ENCODE measurements around the gene RFPL1.
"Not testable (repeated sequence)": the region's sequence is repeated elsewhere in the genome, so short reads cannot be mapped to it uniquely, and the experiment has no call there.

Gene RFPL1

DNA sequence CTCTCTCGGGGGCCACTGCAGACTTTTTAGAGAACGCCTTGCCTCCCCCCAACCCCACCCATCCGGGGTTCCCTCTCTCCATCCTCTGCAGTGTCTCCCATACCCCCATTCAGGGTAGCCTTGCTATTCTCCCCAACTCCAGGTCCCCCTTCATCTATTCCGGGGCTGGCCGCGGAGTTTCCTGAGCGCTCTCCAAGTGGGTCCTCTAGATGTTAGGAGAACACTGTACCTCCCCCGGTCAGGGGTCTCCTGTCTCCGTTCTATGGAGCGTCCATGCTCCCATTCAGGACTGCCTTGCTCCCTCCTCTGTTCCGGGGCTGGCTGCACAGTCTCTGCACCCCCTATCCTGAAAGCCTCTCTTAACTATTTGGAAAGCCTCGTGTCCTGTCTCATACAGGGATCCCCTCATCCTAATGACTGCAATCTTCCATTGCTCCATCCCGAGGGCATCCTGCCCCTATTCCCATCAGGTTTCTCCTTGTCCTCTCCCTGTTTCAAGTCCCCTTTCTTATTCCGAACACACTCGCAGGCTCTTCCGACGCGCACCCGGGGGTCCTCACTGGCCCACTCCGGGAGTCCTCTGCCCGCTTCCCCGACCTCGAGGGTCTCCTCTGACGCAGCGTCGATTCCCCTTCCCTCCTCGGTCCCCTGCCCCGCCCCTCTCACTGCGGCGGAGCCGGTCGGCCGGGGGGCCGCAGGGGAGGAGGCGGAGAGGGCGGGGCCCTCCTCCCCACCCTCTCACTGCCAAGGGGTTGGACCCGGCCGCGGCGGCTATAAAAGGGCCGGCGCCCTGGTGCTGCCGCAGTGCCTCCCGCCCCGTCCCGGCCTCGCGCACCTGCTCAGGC is 41.3 kb downstream of the RFPL1 start, which contains the start of gene NEFH:
Gene NEFH (plus strand): TSS at position 802 of the 845 bp plus-strand sequence. CDS start 45 bp downstream, outside the sequence.
- DNase-seq = no peak

DNA sequence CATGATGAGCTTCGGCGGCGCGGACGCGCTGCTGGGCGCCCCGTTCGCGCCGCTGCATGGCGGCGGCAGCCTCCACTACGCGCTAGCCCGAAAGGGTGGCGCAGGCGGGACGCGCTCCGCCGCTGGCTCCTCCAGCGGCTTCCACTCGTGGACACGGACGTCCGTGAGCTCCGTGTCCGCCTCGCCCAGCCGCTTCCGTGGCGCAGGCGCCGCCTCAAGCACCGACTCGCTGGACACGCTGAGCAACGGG is 41.8 kb downstream of the RFPL1 start:
- DNase-seq = no peak

DNA sequence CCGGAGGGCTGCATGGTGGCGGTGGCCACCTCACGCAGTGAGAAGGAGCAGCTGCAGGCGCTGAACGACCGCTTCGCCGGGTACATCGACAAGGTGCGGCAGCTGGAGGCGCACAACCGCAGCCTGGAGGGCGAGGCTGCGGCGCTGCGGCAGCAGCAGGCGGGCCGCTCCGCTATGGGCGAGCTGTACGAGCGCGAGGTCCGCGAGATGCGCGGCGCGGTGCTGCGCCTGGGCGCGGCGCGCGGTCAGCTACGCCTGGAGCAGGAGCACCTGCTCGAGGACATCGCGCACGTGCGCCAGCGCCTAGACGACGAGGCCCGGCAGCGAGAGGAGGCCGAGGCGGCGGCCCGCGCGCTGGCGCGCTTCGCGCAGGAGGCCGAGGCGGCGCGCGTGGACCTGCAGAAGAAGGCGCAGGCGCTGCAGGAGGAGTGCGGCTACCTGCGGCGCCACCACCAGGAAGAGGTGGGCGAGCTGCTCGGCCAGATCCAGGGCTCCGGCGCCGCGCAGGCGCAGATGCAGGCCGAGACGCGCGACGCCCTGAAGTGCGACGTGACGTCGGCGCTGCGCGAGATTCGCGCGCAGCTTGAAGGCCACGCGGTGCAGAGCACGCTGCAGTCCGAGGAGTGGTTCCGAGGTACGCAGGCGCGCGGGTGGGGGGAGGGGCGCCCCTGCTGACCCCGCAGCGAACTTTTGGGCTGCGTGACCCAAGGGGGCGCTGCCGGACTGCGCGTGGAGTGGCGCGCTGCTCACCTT is 42.3 kb downstream of the RFPL1 start:
- peak; percentile 79 for DNase-seq

DNA sequence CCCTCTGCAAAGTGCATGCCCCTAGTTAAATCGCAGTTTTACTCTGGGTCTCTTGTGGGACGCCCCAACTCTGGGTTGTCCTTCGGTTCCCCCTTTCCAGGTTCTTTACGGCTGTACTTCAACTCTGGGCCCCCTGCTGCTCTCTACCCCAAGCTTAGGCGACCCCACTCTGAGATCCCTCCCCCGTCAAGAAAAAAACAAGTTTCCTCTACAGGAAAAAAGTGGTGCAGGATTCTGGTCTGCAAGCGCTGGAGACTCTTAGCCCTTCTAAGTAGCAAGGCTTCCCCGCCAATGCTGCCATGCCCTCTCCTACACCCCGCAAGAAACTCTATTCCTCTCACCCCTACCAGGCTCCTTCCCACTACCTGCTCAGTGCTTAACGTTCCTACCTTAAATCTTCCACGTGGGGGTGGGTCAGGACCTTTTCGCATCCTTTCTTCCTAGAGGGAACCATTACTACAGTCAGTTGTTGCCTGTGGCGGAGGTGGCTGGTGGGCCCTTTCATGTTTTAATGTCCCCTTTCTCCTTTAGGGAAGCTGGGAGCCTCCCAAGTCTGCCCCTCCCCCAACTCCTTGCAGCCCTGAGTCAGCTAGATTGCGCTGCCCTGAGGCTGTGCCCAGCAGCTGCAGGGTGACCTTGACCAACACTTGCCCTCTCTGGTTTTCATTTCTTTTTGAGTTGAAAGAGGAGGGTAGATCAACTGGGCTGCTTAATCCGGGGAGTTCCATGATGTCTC is 43.0 kb downstream of the RFPL1 start:
- no peak for DNase-seq

DNA sequence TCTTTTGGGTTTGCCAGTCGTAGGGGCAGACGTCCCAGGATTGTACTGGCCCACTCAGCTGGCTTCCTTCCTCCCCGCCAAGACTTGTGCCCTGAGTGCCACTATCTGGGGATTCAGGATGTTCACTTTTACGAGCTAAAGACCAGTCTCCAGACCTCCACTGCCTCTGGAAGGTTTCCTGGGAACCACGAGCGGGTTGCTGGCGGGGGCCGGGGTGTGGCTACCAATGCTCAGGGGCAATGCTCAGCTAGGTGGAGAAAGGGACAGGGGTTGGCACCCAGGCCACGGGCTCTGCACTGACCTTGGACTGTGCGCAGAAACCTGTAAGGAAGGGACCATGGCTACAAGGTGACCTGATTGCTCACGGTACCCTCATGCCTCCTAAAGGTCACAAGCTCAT is 43.9 kb downstream of the RFPL1 start:
- no peak for DNase-seq

DNA sequence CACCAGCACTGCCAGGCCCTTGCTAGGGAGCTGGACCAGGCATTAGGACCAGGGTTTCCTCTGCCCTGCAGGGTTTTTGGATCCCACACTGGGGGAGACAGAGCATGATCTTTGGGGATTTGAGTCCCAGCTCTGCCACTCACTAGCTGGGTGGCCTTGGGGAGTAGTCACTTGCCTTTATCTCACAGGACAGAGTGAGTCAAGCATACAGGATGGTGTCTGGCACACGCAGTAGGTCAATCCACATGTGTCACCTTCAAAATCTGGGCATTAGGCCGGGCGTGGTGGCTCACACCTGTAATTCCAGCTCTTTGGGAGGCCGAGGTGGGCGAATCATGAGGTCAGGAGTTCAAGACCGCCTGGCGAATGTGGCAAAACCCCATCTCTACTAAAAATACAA is 44.3 kb downstream of the RFPL1 start:
- no peak for DNase-seq

DNA sequence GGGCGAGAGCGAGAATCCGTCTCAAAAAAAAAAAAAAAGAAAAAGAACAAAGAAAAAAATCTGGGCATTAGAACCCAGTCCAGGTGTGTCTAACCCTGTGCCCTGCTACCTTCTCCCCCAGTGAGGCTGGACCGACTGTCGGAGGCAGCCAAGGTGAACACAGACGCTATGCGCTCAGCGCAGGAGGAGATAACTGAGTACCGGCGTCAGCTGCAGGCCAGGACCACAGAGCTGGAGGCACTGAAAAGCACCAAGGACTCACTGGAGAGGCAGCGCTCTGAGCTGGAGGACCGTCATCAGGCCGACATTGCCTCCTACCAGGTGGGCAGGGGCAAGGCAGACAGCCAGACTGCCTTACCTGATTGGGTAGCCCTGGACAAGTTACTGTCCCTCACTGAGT is 44.9 kb downstream of the RFPL1 start:
- DNase-seq = no peak

DNA sequence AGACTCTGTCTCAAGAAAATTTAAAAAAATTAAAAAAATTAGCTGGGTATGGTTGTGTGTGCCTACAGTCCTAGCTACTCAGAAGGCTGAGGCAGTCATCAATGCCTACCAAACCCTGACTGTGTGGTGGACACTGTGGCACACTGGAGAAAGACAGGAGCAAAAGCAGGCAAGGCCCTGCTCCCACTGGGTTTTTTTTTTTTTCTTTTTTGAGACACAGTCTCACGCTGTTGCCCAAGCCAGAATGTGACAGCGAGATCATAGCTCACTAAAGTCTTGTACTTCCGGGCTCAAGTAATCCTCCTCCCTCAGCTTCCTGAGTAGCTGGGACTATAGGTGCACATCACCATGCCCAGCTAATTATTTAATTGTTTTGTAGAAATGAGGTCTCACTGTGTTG is 46.3 kb downstream of the RFPL1 start:
- DNase-seq = no peak

DNA sequence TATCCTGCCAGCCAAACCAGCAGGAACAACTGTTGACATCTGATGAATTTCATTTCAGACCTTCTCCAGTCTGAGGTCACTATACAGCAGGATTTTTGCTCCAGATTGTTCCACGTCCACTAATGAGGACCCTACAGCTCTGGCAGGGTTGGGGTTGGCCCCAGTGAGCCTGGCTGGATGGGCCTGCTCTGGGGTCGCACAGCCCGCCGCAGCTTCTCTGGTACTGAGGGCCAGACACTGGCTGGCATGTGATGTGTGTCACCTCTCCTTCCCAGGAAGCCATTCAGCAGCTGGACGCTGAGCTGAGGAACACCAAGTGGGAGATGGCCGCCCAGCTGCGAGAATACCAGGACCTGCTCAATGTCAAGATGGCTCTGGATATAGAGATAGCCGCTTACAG is 47.1 kb downstream of the RFPL1 start:
- no peak for DNase-seq

DNA sequence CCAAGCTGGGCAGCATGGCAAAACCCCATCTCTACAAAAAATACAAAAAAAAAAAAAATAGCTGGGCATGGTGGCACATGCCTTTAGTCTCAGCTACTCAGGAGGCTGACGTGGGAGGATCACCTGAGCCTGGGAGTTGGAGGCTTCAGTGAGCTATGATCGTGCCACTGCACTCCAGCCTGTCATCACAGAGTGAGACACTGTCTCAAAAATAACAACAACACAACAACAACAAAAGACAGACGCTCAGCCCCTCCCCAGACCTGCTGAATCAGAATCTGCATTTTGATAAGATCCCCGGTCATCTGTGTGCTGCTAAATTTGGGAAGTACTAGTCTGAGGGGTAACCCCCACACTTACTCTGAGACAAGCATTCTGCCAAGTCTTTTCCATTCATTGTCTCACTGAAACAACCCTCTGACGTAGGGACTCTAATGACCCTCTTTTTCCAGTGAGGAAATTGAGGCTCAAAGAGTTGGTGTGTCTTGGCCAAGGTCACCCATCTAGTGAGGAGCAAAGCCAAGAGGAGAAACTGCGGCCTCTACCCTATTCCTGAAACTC is 49.1 kb downstream of the RFPL1 start:
- DNase-seq = no peak

DNA sequence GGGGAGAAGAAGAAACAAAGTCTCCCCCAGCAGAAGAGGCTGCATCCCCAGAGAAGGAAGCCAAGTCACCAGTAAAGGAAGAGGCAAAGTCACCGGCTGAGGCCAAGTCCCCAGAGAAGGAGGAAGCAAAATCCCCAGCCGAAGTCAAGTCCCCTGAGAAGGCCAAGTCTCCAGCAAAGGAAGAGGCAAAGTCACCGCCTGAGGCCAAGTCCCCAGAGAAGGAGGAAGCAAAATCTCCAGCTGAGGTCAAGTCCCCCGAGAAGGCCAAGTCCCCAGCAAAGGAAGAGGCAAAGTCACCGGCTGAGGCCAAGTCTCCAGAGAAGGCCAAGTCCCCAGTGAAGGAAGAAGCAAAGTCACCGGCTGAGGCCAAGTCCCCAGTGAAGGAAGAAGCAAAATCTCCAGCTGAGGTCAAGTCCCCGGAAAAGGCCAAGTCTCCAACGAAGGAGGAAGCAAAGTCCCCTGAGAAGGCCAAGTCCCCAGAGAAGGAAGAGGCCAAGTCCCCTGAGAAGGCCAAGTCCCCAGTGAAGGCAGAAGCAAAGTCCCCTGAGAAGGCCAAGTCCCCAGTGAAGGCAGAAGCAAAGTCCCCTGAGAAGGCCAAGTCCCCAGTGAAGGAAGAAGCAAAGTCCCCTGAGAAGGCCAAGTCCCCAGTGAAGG is 50.9 kb downstream of the RFPL1 start:
- DNase-seq = not testable (repeated sequence)

DNA sequence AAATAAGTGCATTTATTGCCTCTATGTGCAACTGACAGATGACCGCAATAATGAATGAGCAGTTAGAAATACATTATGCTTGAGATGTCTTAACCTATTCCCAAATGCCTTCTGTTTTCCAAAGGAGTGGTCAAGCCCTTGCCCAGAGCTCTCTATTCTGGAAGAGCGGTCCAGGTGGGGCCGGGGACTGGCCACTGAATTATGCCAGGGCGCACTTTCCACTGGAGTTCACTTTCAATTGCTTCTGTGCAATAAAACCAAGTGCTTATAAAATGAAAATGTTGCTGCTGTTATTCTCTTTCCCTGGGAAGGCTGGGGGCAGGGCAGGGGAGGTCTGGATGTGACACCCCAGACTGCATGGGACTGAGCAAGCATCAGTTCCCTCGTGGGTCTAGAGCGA is 52.6 kb downstream of the RFPL1 start:
- no peak for DNase-seq
